GM23338 (cell line): ENCODE measurements around the gene C1orf21.

ENCODE experiments used
- CREB1 ChIP-seq: fragments of 250-450 bp; sonication (Bioruptor Pico); IDR thresholded peaks from 2 replicates; pipeline ENCODE4 v1.5.0; 2020; ENCODE audit warnings: low read depth, mild to moderate bottlenecking, moderate library complexity
- CTCF ChIP-seq, 2 experiments: fragments of 200-600 bp in 1 of 2; sonication (generic) in 1 of 2; conservative IDR thresholded peaks; 2 replicates each; pipeline versions ENCODE4 v1.5.1 to v1.6.1; 2016 to 2017; ENCODE audit warnings: antibody characterized with exemption in 2 of 2, low read depth in 2 of 2, mild to moderate bottlenecking in 2 of 2, moderate library complexity in 1 of 2
- EZH2 ChIP-seq: fragments of 200-600 bp; sonication (generic); IDR thresholded peaks from one replicate; pipeline ENCODE4 v1.8.0; 2017; ENCODE audit warnings: antibody characterized with exemption, mild to moderate bottlenecking, low read depth; ENCODE audit not compliant: unreplicated experiment
- EZH2phosphoT487 ChIP-seq: fragments of 200-600 bp; sonication (generic); IDR thresholded peaks from one replicate; pipeline ENCODE4 v1.8.1; 2018; ENCODE audit warnings: antibody characterized with exemption; ENCODE audit not compliant: unreplicated experiment
- JUNB ChIP-seq: IDR thresholded peaks from one replicate; pipeline ENCODE4 v1.6.1; 2016; ENCODE audit warnings: antibody characterized with exemption; ENCODE audit not compliant: unreplicated experiment
- NANOG ChIP-seq: IDR thresholded peaks from 2 replicates; pipeline ENCODE4 v1.6.1; 2016; ENCODE audit warnings: antibody characterized with exemption, borderline replicate concordance
- POLR2AphosphoS5 ChIP-seq: IDR thresholded peaks from 2 replicates; pipeline ENCODE4 v1.6.1; 2016; ENCODE audit warnings: antibody characterized with exemption, low read depth
- STAT1 ChIP-seq: IDR thresholded peaks from one replicate; pipeline ENCODE4 v1.6.1; 2016; ENCODE audit warnings: antibody characterized with exemption; ENCODE audit not compliant: unreplicated experiment
- ZNF114 ChIP-seq: fragments of 250-450 bp; sonication (Bioruptor Pico); IDR thresholded peaks from 2 replicates; pipeline ENCODE4 v1.5.0; 2020; ENCODE audit warnings: mild to moderate bottlenecking, moderate library complexity
- ZNF331 ChIP-seq: fragments of 250-450 bp; sonication (Bioruptor Pico); IDR thresholded peaks from 2 replicates; pipeline ENCODE4 v1.5.0; 2020; ENCODE audit warnings: low read depth, mild to moderate bottlenecking, moderate library complexity
- TF ChIP-seq, protein P1 (sequence below): IDR thresholded peaks from one replicate; pipeline ENCODE4 v1.6.1; 2018; ENCODE audit warnings: antibody characterized with exemption; ENCODE audit not compliant: unreplicated experiment
- TF ChIP-seq, protein P2 (sequence below): IDR thresholded peaks from 2 replicates; pipeline ENCODE4 v1.6.1; 2016; ENCODE audit warnings: antibody characterized with exemption
- TF ChIP-seq, protein P3 (sequence below): fragments of 250-450 bp; sonication (Bioruptor Pico); IDR thresholded peaks from 2 replicates; pipeline ENCODE4 v1.5.0; 2020; ENCODE audit warnings: mild to moderate bottlenecking, moderate library complexity

- TF ChIP-seq CTCF (conservative IDR thresholded peaks at IDR 0.05; ENCODE audit: low read depth in 2 of 2) (no peak), CREB1 (CRISPR knock-in tag) (no peak), EZH2 (no peak), POLR2AphosphoS5 (no peak), EZH2phosphoT487 (no peak), JUNB (no peak), NANOG (no peak), ZNF114 (no peak), STAT1 (no peak), ZNF331 (CRISPR knock-in tag) (no peak)
- TF ChIP-seq, protein P1, sequence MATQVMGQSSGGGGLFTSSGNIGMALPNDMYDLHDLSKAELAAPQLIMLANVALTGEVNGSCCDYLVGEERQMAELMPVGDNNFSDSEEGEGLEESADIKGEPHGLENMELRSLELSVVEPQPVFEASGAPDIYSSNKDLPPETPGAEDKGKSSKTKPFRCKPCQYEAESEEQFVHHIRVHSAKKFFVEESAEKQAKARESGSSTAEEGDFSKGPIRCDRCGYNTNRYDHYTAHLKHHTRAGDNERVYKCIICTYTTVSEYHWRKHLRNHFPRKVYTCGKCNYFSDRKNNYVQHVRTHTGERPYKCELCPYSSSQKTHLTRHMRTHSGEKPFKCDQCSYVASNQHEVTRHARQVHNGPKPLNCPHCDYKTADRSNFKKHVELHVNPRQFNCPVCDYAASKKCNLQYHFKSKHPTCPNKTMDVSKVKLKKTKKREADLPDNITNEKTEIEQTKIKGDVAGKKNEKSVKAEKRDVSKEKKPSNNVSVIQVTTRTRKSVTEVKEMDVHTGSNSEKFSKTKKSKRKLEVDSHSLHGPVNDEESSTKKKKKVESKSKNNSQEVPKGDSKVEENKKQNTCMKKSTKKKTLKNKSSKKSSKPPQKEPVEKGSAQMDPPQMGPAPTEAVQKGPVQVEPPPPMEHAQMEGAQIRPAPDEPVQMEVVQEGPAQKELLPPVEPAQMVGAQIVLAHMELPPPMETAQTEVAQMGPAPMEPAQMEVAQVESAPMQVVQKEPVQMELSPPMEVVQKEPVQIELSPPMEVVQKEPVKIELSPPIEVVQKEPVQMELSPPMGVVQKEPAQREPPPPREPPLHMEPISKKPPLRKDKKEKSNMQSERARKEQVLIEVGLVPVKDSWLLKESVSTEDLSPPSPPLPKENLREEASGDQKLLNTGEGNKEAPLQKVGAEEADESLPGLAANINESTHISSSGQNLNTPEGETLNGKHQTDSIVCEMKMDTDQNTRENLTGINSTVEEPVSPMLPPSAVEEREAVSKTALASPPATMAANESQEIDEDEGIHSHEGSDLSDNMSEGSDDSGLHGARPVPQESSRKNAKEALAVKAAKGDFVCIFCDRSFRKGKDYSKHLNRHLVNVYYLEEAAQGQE = no peak
- TF ChIP-seq, protein P2, sequence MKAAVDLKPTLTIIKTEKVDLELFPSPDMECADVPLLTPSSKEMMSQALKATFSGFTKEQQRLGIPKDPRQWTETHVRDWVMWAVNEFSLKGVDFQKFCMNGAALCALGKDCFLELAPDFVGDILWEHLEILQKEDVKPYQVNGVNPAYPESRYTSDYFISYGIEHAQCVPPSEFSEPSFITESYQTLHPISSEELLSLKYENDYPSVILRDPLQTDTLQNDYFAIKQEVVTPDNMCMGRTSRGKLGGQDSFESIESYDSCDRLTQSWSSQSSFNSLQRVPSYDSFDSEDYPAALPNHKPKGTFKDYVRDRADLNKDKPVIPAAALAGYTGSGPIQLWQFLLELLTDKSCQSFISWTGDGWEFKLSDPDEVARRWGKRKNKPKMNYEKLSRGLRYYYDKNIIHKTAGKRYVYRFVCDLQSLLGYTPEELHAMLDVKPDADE = no peak
- TF ChIP-seq, protein P3, sequence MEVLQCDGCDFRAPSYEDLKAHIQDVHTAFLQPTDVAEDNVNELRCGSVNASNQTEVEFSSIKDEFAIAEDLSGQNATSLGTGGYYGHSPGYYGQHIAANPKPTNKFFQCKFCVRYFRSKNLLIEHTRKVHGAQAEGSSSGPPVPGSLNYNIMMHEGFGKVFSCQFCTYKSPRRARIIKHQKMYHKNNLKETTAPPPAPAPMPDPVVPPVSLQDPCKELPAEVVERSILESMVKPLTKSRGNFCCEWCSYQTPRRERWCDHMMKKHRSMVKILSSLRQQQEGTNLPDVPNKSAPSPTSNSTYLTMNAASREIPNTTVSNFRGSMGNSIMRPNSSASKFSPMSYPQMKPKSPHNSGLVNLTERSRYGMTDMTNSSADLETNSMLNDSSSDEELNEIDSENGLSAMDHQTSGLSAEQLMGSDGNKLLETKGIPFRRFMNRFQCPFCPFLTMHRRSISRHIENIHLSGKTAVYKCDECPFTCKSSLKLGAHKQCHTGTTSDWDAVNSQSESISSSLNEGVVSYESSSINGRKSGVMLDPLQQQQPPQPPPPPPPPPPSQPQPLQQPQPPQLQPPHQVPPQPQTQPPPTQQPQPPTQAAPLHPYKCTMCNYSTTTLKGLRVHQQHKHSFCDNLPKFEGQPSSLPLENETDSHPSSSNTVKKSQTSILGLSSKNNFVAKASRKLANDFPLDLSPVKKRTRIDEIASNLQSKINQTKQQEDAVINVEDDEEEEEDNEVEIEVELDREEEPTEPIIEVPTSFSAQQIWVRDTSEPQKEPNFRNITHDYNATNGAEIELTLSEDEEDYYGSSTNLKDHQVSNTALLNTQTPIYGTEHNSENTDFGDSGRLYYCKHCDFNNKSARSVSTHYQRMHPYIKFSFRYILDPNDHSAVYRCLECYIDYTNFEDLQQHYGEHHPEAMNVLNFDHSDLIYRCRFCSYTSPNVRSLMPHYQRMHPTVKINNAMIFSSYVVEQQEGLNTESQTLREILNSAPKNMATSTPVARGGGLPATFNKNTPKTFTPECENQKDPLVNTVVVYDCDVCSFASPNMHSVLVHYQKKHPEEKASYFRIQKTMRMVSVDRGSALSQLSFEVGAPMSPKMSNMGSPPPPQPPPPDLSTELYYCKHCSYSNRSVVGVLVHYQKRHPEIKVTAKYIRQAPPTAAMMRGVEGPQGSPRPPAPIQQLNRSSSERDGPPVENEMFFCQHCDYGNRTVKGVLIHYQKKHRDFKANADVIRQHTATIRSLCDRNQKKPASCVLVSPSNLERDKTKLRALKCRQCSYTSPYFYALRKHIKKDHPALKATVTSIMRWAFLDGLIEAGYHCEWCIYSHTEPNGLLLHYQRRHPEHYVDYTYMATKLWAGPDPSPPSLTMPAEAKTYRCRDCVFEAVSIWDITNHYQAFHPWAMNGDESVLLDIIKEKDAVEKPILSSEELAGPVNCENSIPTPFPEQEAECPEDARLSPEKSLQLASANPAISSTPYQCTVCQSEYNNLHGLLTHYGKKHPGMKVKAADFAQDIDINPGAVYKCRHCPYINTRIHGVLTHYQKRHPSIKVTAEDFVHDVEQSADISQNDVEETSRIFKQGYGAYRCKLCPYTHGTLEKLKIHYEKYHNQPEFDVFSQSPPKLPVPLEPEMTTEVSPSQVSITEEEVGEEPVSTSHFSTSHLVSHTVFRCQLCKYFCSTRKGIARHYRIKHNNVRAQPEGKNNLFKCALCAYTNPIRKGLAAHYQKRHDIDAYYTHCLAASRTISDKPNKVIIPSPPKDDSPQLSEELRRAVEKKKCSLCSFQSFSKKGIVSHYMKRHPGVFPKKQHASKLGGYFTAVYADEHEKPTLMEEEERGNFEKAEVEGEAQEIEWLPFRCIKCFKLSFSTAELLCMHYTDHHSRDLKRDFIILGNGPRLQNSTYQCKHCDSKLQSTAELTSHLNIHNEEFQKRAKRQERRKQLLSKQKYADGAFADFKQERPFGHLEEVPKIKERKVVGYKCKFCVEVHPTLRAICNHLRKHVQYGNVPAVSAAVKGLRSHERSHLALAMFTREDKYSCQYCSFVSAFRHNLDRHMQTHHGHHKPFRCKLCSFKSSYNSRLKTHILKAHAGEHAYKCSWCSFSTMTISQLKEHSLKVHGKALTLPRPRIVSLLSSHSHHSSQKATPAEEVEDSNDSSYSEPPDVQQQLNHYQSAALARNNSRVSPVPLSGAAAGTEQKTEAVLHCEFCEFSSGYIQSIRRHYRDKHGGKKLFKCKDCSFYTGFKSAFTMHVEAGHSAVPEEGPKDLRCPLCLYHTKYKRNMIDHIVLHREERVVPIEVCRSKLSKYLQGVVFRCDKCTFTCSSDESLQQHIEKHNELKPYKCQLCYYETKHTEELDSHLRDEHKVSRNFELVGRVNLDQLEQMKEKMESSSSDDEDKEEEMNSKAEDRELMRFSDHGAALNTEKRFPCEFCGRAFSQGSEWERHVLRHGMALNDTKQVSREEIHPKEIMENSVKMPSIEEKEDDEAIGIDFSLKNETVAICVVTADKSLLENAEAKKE (CRISPR knock-in tag) = no peak
These were observed 80.5 kb downstream of the C1orf21 start for GRCh38 chr1:184467295-184467694.
